GM12878 (cell line): Measurements from ENCODE around the gene CCL23. TPM values are rescaled to one million over a fixed set of nuclear protein-coding genes. Genes with fewer than 3 reads are reported as not detected.

Experiments
- ATF7 ChIP-seq: fragments of 450-650 bp; IDR thresholded peaks from 2 replicates; pipeline ENCODE4 v1.6.1; 2016; ENCODE audit warnings: low read depth, mild to moderate bottlenecking
- BACH1 ChIP-seq: fragments of 450-650 bp; IDR thresholded peaks from 2 replicates; pipeline ENCODE4 v1.6.1; 2017; ENCODE audit warnings: mild to moderate bottlenecking, borderline replicate concordance
- BRCA1 ChIP-seq: IDR thresholded peaks from 2 replicates; pipeline ENCODE4 v1.6.1; 2011; ENCODE audit warnings: low read depth, low read length, improper control_type of control experiment
- CHD1 ChIP-seq: IDR thresholded peaks from 2 replicates; pipeline ENCODE4 v1.6.1; 2012; ENCODE audit warnings: low read depth, low read length, improper control_type of control experiment
- DPF2 ChIP-seq: fragments of 450-650 bp; IDR thresholded peaks from 2 replicates; pipeline ENCODE4 v1.6.1; 2017; ENCODE audit warnings: mild to moderate bottlenecking
- HDGF ChIP-seq: fragments of 450-650 bp; IDR thresholded peaks from 2 replicates; pipeline ENCODE4 v1.6.1; 2016; ENCODE audit warnings: antibody characterized with exemption
- IKZF1 ChIP-seq: fragments of 450-650 bp; conservative IDR thresholded peaks from 2 replicates; pipeline ENCODE4 v1.6.1; 2017; ENCODE audit warnings: antibody characterized with exemption, mild to moderate bottlenecking
- IKZF2 ChIP-seq, 2 experiments: fragments of 450-650 bp; IDR thresholded peaks; 2 replicates each; pipeline ENCODE4 v1.6.1; 2017; ENCODE audit warnings: mild to moderate bottlenecking in 2 of 2, moderate library complexity in 2 of 2
- IRF4 ChIP-seq: IDR thresholded peaks from 2 replicates; pipeline ENCODE4 v1.6.1; 2011; ENCODE audit warnings: low read depth, low read length
- MTA2 ChIP-seq: fragments of 450-650 bp; IDR thresholded peaks from 2 replicates; pipeline ENCODE4 v1.6.1; 2016; ENCODE audit warnings: low read depth, mild to moderate bottlenecking, moderate library complexity
- NBN ChIP-seq: fragments of 450-650 bp; IDR thresholded peaks from 2 replicates; pipeline ENCODE4 v1.6.1; 2016
- SKIL ChIP-seq: fragments of 450-650 bp; IDR thresholded peaks from 2 replicates; pipeline ENCODE4 v1.6.1; 2017; ENCODE audit warnings: mild to moderate bottlenecking, low read depth, inconsistent platforms; ENCODE audit not compliant: poor library complexity, severe bottlenecking
- SPI1 ChIP-seq: IDR thresholded peaks from 2 replicates; pipeline ENCODE4 v1.6.1; 2011; ENCODE audit warnings: low read depth, mild to moderate bottlenecking, low read length, moderate library complexity, borderline replicate concordance; ENCODE audit not compliant: insufficient read depth
- polyA plus RNA-seq, 11 experiments: library from polyadenylated mRNA; depleted of rRNA in 4 of 11; unstranded in 6 of 11; stranded (reverse) in 5 of 11; fragments of >200 nt; fragmentation: Nextera tagmentation in 4 of 11; fragmentation: Illumina TruSeq in 1 of 11; extraction: Ambion mirVana in 4 of 11; extraction: Trizol in 1 of 11; gene quantifications; 1 replicate in 1 of 11; 2 replicates in 10 of 11; pipeline versions ENCODE4 v1.2.1 to v1.2.3, GENCODE V29; 2011 to 2016; ENCODE audit warnings: inconsistent platforms in 2 of 11, missing spikeins in 2 of 11, low read depth in 1 of 11
- total RNA-seq, 4 experiments: library from RNA; depleted of rRNA in 3 of 4; stranded (reverse); fragments of >200 nt in 3 of 4; fragmentation: Illumina TruSeq in 1 of 4; extraction: Trizol in 1 of 4; gene quantifications; 2 replicates each; pipeline versions ENCODE4 v1.2.1 to v1.2.3, GENCODE V29; 2013 to 2021
- TF ChIP-seq, protein P1 (sequence below): fragments of 450-650 bp; IDR thresholded peaks from 2 replicates; pipeline ENCODE4 v1.6.1; 2017; ENCODE audit warnings: mild to moderate bottlenecking, moderate library complexity
- TF ChIP-seq, protein P2 (sequence below): IDR thresholded peaks from 2 replicates; pipeline ENCODE4 v1.6.1; 2011; ENCODE audit warnings: borderline replicate concordance, low read depth, mild to moderate bottlenecking, moderate library complexity, mixed read lengths, low read length; ENCODE audit not compliant: insufficient read depth; ENCODE audit errors: extremely low read length

Gene CCL23
- total and polyA plus RNA-seq, 10 of the 15 experiments (the other 5 are each of a cell fraction or from before 2014, with no cell fraction given): 0.15 to 0.62 (median 0.41) TPM; not detected in 6

- TF ChIP-seq IKZF1 (peak; percentile 61), IRF4 (peak; percentile 58; the same call in 1 of the 2 replicates), BACH1 (no peak), CHD1 (no peak), SPI1 (peak; percentile 88), ATF7 (peak; percentile 47; the same call in 1 of the 2 replicates), HDGF (no peak), MTA2 (peak; percentile 68; the same call in 1 of the 2 replicates), NBN (0 out of 2 replicates have a peak, but pooled peaks have one; percentile 24), SKIL (peak; percentile 27), IKZF2 (IDR thresholded peaks at IDR 0.05) (peak; percentile 71 to 73), DPF2 (peak; percentile 63; the same call in 1 of the 2 replicates), BRCA1 (no peak)
- TF ChIP-seq, protein P1, sequence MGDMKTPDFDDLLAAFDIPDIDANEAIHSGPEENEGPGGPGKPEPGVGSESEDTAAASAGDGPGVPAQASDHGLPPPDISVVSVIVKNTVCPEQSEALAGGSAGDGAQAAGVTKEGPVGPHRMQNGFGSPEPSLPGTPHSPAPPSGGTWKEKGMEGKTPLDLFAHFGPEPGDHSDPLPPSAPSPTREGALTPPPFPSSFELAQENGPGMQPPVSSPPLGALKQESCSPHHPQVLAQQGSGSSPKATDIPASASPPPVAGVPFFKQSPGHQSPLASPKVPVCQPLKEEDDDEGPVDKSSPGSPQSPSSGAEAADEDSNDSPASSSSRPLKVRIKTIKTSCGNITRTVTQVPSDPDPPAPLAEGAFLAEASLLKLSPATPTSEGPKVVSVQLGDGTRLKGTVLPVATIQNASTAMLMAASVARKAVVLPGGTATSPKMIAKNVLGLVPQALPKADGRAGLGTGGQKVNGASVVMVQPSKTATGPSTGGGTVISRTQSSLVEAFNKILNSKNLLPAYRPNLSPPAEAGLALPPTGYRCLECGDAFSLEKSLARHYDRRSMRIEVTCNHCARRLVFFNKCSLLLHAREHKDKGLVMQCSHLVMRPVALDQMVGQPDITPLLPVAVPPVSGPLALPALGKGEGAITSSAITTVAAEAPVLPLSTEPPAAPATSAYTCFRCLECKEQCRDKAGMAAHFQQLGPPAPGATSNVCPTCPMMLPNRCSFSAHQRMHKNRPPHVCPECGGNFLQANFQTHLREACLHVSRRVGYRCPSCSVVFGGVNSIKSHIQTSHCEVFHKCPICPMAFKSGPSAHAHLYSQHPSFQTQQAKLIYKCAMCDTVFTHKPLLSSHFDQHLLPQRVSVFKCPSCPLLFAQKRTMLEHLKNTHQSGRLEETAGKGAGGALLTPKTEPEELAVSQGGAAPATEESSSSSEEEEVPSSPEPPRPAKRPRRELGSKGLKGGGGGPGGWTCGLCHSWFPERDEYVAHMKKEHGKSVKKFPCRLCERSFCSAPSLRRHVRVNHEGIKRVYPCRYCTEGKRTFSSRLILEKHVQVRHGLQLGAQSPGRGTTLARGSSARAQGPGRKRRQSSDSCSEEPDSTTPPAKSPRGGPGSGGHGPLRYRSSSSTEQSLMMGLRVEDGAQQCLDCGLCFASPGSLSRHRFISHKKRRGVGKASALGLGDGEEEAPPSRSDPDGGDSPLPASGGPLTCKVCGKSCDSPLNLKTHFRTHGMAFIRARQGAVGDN: peak; percentile 18; the same call in 1 of the 2 replicates
- TF ChIP-seq, protein P2, sequence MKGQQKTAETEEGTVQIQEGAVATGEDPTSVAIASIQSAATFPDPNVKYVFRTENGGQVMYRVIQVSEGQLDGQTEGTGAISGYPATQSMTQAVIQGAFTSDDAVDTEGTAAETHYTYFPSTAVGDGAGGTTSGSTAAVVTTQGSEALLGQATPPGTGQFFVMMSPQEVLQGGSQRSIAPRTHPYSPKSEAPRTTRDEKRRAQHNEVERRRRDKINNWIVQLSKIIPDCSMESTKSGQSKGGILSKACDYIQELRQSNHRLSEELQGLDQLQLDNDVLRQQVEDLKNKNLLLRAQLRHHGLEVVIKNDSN: no peak
- TF ChIP-seq, all 136 proteins: peak for 16
These were observed 40.3 kb downstream of the CCL23 start (continued) for GRCh38 chr17:35977509-35977908.
